HCT116 (cell line): ENCODE data around the gene ISCU.
"Not testable (repeated sequence)": the region's sequence is repeated elsewhere in the genome, so short reads cannot be mapped to it uniquely, and the experiment has no call there.

ENCODE experiments used
- FOSL1 ChIP-seq: IDR thresholded peaks from 2 replicates; pipeline ENCODE4 v1.6.1; 2012; ENCODE audit warnings: low read depth
- RAD21 ChIP-seq: IDR thresholded peaks from 2 replicates; pipeline ENCODE4 v1.6.1; 2012; ENCODE audit warnings: low read depth, mild to moderate bottlenecking
- SIN3A ChIP-seq: IDR thresholded peaks from 2 replicates; pipeline ENCODE4 v1.6.1; 2012; ENCODE audit warnings: low read depth
- TF ChIP-seq, protein P1 (sequence below), 3 experiments: fragments of 200-600 bp in 1 of 3; sonication (generic) in 1 of 3; IDR thresholded peaks in 2 of 3; conservative IDR thresholded peaks in 1 of 3; 2 replicates each; pipeline ENCODE4 v1.5.1; 2012 to 2017; ENCODE audit warnings: low read depth in 2 of 3, low read length in 2 of 3, antibody characterized with exemption in 1 of 3, borderline replicate concordance in 1 of 3, control low read depth in 1 of 3, mild to moderate bottlenecking in 1 of 3, mixed read lengths in 1 of 3, mixed run types in 1 of 3, moderate library complexity in 1 of 3; ENCODE audit not compliant: insufficient read depth in 1 of 3
- TF ChIP-seq, protein P2 (sequence below): IDR thresholded peaks from 2 replicates; pipeline ENCODE4 v1.6.1; 2012; ENCODE audit warnings: low read depth

DNA sequence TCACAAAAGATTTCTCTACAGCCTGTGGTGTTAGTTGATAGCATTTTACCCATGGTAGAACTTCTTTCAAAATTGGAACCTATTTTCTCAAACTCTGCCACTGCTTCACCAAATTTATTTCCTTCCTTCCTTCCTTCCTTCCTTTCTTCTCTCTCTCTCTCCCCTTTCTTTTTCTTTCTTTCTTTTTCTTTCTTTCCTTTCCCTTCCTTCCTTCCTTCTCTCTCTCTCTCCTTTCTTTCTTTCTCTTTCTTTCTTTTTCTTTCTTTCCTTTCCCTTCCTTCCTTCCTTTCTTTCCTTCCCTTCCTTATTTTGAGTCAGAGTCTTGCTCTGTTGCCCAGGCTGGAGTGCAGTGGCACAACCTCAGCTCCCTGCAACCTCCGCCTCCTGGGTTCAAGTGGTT, 11.9 kb downstream of the ISCU start:
- TF ChIP-seq, protein P1, sequence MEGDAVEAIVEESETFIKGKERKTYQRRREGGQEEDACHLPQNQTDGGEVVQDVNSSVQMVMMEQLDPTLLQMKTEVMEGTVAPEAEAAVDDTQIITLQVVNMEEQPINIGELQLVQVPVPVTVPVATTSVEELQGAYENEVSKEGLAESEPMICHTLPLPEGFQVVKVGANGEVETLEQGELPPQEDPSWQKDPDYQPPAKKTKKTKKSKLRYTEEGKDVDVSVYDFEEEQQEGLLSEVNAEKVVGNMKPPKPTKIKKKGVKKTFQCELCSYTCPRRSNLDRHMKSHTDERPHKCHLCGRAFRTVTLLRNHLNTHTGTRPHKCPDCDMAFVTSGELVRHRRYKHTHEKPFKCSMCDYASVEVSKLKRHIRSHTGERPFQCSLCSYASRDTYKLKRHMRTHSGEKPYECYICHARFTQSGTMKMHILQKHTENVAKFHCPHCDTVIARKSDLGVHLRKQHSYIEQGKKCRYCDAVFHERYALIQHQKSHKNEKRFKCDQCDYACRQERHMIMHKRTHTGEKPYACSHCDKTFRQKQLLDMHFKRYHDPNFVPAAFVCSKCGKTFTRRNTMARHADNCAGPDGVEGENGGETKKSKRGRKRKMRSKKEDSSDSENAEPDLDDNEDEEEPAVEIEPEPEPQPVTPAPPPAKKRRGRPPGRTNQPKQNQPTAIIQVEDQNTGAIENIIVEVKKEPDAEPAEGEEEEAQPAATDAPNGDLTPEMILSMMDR (IDR thresholded peaks at IDR 0.05 in 2 of 3, conservative IDR thresholded peaks at IDR 0.05 in 1 of 3; ENCODE audit: borderline replicate concordance in 1 of 3, insufficient read depth in 1 of 3, low read depth in 2 of 3, low read length in 2 of 3), result not testable (repeated sequence)
- not testable (repeated sequence) for TF ChIP-seq FOSL1, RAD21, SIN3A
- TF ChIP-seq, protein P2, sequence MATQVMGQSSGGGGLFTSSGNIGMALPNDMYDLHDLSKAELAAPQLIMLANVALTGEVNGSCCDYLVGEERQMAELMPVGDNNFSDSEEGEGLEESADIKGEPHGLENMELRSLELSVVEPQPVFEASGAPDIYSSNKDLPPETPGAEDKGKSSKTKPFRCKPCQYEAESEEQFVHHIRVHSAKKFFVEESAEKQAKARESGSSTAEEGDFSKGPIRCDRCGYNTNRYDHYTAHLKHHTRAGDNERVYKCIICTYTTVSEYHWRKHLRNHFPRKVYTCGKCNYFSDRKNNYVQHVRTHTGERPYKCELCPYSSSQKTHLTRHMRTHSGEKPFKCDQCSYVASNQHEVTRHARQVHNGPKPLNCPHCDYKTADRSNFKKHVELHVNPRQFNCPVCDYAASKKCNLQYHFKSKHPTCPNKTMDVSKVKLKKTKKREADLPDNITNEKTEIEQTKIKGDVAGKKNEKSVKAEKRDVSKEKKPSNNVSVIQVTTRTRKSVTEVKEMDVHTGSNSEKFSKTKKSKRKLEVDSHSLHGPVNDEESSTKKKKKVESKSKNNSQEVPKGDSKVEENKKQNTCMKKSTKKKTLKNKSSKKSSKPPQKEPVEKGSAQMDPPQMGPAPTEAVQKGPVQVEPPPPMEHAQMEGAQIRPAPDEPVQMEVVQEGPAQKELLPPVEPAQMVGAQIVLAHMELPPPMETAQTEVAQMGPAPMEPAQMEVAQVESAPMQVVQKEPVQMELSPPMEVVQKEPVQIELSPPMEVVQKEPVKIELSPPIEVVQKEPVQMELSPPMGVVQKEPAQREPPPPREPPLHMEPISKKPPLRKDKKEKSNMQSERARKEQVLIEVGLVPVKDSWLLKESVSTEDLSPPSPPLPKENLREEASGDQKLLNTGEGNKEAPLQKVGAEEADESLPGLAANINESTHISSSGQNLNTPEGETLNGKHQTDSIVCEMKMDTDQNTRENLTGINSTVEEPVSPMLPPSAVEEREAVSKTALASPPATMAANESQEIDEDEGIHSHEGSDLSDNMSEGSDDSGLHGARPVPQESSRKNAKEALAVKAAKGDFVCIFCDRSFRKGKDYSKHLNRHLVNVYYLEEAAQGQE, result not testable (repeated sequence)
